NCI-H82 (cell line): Measurements from ENCODE around the gene HDGFL2.

Source experiments
- DNase-seq: peaks from one replicate; lab custom pipeline; 2025; lab: John Stamatoyannopoulos, UW

Gene HDGFL2

DNA sequence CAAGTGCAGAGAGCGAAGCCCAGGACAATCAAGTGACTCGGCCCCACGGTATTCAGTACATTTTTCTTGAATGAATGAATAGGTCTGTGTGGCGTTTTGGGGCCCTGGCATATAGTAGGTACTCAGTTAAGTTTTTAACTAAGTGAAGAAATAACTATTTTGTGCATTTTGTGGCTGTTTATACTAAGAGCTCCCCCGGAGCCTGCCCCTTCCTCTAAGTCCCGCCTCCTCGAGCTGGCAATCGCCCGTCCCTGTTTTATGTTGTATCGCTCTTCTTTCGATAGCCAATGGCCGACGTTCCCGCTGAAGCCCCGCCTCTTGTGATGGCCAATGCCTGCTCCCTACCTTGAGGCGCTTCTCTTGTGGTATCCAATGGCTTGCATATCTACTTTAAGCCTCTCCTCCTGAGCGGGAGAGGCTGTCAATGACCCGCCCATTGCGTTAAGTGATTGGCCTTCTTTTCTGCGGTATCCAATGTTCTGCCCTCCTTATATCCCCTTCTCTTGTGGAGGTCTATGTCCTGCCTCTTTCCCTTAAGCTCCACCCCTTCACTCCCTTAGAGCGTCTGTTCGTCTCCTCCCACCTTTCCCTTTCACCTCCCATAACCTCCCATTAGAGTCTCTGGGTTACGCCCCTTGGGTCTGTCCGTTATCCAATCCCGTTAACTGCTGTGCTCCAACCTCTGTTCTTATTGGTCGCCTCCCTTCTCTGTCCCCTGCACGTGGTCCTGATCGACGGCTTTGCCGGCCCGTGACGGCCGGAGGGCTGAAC is 509 bp upstream of the HDGFL2 start:
- DNase-seq = peak; percentile 100

DNA sequence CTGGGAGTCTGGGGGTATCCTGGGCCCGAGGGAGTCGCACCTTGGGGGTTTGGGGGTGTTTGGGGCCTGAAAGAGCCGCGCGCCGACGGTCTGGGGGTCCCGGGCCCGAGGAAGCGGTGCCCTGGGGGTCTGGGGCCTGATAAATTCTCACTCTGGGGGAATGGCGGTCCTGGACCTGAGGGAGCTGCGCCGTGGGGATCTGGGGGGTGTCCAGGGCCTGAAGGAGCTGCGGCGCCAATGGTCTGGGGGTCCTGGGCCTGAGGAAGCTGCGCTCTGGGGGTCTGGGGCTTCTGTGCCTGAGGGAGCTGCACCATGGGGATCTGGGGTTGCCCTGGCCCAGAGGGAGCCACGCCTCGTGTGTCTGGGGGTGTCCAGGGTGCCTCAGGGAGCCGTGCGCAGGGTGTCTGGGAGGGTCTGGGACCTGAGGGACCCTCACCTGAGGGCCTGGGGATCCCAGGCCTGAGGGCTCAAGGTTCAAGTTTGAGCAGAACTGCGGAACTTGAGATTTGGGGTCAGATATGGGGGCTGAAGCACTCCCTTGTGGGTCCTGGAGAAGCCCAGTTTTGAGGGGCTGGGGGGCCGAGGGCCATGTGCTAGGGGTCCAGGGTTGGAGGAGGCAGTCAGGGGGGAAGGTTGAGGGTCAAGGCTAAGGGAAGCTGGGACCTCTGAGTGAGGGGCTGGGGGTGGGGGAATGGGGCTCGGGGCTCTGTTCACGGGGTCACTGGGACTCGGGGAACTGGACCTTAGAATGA is 1.1 kb downstream of the HDGFL2 start:
- DNase-seq = no peak

DNA sequence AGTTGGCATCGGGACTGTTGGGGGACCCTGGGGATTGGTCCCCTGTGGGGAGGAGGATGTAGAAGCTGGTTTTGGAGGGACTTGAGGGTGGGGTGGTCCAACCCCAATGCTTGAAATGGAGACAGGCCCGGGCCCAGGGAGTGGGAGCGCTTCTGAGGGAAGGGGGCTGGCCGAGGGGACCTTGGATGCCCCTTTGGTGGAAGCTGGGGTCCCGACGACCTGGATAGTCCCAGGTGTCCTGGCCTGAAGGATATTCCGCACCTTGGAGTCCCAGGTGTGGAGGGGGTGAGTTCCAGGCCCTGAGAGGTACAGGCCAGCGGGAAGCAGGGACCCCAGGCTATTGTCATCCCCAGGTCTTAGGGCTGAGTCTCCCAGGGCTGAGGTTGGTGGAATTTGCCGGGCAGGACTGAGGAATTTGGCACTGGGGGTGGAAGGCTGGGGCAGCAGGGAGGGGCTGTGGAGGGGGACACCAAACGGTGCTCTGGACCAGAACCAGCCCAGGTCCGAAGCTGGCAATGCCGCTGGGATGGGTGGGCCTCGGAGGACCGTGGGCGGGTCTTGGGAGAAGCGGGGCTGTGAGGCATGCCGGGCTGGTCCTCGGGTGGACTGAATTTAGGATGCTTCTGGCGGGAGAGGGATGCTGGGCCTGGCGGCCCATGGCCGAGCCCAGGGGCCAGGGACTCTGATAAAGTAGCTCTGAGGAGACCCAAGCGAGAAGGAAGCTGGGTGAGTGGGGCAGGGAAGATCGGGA is 1.8 kb downstream of the HDGFL2 start:
- no peak for DNase-seq

DNA sequence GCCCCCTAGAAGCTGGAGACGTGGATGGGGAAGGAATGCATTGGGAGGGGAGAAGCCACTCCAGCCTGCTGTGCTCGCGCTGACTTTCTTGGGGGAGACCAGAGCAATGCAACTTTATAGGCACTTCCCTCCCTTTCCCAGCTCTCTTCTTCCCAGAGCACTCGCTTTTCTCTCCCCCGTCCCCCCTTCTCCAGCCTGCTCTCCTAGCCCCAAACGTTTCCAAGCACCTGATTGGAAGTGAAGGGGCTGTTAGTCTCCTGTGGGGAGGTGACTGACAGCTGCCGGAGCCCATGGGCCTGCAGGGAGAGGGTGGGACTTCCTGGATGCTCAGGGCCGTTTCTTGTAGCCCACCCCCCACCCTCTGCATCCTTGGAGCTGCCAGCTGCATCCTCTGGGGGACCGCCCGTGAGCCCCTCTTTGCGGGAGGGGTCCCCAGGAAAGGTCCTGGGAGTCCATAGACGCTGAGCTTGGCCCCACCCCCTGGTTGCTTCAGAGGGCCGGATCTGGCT is 2.5 kb downstream of the HDGFL2 start:
- peak; percentile 91 for DNase-seq

DNA sequence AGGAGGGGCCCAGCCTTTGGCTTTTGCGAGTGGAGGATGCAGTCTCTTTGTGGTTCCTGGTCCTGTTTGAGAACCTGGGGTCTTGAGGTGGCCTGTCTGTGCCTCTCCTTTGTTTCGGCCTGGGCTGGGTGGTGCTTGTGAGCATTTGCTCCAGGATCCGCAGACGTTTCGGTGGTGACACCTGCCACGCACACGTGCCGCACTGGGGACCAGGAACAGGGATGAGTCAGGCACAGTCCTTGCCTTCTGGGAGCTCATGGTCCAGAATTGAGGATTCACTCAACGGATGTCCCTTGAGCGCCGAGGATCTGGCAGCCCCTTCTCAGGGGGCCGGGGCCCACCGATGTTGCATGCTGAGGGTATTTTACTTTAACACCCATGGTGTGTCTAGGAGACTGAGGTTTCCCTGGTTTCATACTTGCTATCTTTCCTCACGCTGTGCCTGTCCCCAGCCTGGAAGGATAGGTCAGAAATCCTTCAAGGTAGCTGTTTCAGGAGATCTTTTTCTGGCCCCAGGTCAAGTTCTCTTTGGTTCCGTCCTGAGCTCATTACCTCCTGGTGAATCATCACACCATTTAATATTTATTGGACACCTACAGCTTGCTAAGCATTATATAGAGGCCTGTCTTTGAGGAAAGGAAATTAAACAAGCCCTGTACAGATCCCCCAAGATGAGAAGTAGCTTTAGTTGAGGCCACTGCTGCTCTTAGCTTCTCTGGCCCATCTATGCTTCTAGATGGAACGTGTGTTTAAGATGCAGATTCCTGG is 5.1 kb downstream of the HDGFL2 start:
- no peak for DNase-seq

GRCh38 chr19:4482721-4483364 is 10.7 kb downstream of the HDGFL2 start:
- DNase-seq = no peak

DNA sequence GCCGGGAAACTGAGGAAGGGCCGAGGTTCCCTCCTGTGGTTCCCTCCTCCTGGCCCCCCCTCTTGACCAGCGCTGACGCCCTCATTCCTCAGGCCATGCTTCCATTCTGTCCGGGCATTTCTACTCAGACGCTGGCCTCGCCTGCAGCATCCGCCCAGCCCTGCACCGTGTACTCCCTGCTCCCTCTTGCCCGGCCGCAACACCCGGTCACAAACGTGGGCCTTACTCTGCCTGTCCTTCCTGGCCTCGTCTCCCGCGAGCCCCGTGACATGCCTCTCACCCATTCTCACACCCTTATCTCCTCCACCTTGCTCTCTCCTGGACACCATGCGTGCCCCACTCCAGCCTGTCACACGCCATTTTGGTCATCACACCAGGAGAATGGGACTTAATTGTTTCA is 11.3 kb downstream of the HDGFL2 start:
- no peak for DNase-seq

DNA sequence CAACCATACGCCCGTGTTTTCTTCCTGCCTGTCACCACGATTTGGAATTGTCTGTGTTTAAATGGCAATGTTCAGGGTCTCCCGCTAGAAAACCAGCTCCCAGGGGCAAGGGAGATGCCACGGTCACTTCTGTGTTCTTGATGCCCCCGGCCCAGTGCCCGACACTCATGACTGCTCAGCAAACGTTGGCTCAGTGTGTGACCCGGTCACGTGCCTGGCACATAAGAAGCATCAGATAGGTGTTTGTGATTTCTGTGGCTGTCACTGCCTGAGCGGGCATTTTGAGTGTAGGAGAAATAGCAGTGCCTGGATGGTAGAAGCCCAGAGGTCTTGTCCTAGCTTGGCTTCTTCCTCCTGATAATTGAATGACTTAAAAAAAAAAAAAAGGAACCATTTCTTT is 15.5 kb downstream of the HDGFL2 start:
- no peak for DNase-seq

DNA sequence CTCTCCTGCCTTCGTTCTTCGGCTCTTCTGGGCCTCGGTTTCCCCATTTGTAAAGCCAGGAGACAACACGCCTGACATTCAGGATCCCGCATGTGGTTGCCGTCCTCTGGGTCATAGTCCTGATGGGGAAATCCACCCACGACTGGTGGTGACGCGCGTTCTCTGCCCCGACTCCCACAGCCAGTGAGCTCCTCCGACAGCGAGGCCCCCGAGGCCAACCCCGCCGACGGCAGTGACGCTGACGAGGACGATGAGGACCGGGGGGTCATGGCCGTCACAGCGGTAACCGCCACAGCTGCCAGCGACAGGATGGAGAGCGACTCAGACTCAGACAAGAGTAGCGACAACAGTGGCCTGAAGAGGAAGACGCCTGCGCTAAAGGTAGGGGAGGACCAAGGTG is 16.4 kb downstream of the HDGFL2 start:
- no peak for DNase-seq

- no peak for DNase-seq
Observed at GRCh38 chr19:4491446-4491845, 19.3 kb downstream of the HDGFL2 start.

GRCh38 chr19:4492337-4493103 is 20.4 kb downstream of the HDGFL2 start:
- no peak for DNase-seq

DNA sequence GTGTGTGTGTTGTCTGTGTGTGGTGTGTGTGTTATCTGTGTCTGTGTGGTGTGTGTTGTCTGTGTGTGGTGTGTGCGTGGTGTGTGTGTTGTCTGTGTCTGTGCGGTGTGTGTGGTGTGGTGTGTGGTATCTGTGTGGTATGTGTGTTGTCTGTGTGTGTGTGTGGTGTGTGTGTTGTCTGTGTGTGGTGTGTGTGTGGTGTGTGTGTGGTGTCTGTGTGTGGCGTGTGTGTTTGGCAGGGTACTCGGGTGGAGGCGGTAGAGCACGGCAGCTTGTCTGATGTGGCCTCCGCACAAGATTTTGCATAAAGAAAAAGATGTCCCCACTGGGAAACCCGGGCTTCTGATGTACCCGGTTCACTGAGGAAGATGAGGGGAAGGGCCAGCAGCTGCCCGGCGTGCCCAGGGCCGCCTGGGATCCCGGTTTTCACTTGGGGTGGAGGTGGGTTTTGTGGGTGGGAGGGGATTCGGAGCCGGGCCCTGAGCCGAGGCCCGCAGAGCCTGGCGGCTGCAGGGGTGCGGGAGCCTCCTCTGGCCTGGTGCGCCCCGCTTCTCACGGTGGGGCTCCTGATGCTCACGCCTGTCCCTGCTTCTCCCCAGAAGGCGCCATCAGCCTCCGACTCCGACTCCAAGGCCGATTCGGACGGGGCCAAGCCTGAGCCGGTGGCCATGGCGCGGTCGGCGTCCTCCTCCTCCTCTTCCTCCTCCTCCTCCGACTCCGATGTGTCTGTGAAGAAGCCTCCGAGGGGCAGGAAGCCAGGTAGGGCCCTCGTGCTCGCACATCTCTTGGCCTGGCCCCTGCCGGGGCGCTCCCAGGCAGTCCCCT is 21.2 kb downstream of the HDGFL2 start:
- DNase-seq = no peak

GRCh38 chr19:4493929-4494690 is 22.0 kb downstream of the HDGFL2 start:
- no peak for DNase-seq

DNA sequence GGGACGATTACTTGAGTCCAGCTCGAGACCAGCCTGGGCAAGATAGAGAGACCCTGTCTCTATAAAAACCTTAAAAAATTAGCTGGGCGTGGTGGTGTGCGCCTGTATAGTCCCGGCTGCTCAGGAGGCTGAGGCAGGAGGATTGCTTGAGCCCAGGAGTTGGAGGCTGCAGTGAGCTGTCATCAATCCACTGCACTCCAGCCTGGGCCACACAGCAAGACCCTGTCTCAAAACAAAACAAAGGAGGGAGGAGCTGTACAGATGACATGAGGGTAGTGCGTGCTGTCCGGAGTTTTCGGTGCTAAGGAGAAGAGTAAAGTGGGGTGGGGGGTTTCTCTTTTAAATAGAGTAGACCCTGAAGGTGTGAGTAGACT is 22.6 kb downstream of the HDGFL2 start:
- no peak for DNase-seq

DNA sequence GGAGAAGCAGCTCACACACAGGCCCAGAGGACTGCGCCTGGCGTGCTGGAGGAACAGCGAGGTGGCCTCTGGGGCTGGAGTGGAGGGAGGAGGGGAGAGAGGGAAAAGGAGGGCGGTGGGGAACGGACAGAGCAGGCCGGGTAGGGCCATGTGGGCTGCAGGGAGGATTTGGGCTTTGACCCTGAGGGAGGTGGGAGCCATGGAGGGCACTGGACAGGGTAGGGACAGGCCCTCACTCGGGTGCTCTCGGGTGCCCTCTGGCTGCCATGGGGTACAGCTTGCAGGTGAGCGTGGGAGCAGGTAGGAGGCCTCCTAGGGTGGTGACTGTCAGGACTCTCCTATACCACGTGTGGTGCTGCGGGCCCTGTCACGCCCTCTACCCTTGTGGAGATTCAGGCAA is 23.4 kb downstream of the HDGFL2 start:
- DNase-seq = no peak

DNA sequence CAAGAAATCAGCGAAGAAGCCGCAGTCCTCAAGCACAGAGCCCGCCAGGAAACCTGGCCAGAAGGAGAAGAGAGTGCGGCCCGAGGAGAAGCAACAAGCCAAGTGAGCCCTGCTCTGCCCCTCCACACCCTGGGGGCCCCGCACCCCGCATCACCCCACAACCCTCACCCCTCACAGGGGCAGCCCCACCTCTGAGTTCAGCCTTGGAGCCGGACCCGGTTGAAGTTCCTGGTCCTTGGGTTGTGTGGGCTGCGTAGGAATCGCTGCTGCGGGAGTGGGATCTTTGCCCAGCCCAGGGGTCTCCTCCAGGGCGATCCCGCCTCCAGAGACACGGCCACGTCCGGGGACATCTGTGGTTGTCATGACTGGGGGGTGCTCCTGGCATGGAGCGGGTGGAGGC is 24.2 kb downstream of the HDGFL2 start:
- DNase-seq = no peak

DNA sequence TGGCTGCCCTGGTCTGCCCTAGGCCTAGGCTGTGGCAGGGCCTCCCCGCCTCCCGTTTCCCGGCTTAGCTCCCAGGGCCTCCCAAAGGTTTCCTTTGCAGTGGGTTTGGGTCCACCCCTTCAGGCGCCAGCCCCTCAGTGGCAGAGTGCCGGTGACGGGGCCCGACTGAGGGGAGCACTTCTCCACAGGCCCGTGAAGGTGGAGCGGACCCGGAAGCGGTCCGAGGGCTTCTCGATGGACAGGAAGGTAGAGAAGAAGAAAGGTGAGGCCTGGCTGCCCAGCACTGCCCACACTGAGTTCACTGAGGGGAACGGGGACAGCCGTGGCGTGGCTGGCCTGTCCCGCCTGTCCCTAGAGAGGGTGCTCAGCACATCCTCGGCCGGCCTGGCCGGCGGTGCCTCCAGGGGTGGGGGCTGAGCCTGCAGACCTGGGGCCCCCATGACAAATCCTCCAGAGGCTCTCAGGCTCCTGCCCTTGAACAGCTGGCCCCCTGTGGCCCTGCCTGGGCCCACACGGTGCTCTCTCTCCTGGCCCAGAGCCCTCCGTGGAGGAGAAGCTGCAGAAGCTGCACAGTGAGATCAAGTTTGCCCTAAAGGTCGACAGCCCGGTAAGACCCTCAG is 25.8 kb downstream of the HDGFL2 start:
- no peak for DNase-seq

DNA sequence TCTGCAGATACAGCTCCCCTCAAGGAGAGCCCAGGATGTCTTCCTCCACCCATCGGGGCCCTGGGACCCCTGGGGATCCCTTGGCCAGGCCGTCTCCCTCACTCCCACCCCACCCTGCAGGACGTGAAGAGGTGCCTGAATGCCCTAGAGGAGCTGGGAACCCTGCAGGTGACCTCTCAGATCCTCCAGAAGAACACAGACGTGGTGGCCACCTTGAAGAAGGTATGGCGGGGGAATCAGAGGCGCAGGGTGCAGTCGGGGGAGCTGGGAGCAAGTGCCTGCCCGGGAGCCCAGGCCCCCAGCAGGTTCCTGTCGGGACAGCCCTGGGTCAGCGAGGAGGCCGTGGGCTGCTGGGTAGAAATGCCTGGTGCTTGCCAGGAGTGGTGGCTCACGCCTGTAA is 26.6 kb downstream of the HDGFL2 start:
- DNase-seq = no peak

- DNase-seq = no peak
Observed at GRCh38 chr19:4499318-4499717, 27.2 kb downstream of the HDGFL2 start.
